HG02840 (cell line): ENCODE results near the gene HMMR.
A peak's percentile ranks its signal among the peaks of the same experiment; 100 is the strongest.

Experiments
- ATAC-seq: cut with Tn5 transposase; IDR thresholded peaks from one replicate; pipeline ENCODE4 v1.9.1; 2021; ENCODE audit warnings: mild to moderate bottlenecking, moderate library complexity, moderate number of reproducible peaks; ENCODE audit not compliant: unreplicated experiment, low FRiP score

Gene HMMR

DNA sequence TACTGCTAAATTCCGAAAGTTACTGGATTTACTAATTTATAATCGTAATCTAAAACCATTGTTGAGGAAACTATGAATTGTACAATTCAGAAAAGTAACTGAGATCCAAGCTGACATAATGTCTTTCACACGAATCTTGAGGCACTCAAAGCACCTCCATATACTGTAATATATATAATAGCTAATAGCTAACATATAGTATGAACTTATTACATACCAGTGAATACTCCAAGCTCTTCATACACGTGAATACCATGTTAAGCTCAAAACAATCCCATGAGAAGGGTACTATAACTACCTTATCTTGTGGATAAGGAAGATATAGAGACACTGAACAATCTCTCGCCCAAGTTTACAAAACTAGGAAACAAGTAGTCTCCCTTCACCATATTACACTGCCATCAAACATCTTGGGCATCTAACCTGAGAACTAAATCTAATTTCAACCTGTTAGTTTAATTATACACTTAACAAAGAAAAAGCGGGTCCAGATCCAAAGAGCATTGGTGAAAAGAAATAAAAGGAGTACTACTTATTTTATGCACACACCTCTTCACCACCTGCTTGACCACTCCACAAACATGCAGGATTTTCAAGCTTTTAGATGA, 1.6 kb upstream of the HMMR start:
- no peak for ATAC-seq

DNA sequence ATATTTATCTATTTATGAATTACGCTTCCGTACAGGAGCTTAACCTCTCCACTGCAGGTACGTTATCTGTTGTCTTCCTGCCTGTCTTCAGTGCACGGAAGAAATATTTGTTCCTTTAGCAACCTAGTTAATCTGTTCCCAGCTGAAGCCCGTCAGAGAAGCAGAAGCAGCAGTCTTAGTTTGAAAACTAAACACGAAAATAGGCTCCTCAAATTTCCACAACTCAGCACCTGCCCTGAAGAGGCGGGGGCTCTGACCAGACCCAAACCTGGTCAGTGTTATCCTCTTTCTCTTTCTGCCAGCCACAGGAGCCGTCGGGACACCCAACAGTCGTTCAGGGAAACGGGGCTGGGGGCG, 992 bp upstream of the HMMR start:
- ATAC-seq, result peak; percentile 8

DNA sequence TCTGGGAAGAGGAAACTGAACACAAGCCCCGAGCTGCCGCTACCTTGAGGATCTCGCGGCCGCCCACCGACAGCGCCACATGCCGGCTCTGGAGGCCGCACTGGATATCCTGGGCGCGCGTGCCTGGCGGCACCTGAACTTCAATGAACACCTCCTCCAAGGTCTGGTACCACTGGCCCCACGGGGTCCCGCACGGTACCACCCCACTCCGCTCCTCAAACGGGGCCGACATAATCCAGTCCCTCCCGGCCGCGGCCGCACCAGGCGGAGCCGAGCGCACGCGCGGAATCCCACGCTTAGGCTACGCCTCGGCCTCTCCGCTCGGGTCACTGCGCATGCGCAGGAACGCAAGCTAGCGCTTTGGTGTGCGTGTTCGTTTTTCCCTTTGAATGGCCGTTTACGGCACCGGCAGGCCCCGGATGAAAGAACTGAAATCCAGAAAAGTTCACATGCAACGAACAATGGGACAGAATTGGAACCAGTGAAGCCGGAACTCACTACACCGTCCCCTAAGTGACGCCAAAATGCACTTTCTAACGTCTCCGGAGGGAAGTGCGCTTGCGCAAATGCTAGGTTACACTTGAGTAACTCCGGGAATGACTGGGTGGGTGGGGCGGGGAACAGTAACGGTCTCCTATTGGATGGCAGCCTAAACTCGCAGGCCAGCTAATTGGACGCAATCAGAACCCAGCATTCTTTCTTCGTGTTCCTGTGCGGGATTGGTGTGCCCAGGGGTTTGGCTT, 442 bp upstream of the HMMR start, which contains the start of gene NUDCD2:
NUDCD2 (minus strand) TSS at position 284 of the 743 bp plus-strand sequence; CDS start at position 232, 52 bp downstream.
- ATAC-seq, result peak; percentile 75

DNA sequence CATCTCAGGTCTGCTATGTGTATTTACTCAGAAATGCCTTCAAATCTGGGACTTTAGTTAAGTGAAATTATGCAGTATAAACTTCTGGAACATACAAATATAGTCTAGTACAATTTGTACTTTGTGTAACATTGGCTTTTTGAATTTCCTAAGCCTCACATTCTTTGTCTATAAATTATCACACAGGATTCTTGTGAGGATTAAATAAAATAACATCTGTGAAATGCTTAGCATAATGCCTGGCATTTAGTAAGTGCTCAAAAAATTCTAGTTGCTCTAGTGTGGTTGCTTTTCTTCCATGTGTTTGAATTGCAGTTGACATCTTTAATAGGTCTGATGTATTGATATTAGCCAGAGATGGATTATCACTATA, 2.6 kb downstream of the HMMR start:
- no peak for ATAC-seq

DNA sequence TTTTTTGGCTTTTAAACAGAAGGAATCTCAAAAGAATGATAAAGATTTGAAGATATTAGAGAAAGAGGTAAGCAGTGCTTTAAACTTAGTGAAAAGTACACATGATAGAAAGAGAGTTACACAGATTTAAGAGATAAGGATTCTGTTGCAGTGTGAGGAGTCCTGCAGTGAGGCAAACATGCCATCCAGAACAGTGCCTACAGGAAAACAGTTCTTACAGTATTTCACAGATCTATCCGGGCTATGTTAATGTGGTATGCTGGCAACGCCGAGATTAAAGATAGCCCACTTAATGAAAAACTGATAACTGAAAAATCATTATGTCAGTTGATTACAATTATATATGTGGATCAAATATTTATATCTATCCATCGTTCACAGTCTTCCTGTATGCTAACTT, 7.2 kb downstream of the HMMR start:
- ATAC-seq, result no peak

DNA sequence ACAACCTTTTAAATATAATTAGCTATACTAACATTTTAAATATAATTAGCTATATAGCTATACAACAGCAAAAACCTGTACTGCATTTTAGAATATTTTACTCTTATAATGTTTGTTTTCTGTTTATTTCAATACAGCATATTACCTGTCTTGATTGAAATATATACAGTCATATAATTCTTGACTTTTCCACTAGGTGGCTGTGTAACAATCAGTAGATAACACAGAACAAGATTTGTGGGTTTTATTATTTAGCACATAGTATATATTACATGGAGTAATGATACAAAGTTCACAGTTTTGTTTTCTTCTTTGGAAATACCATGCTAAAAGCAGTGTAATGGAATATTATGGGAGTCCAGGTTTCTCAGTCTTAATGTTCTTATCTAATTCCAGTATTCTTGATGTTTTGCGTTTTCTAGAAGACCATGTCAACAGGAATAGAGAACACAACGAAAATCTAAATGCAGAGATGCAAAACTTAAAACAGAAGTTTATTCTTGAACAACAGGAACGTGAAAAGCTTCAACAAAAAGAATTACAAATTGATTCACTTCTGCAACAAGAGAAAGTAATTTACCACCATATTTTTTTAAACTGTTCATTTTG, 13.3 kb downstream of the HMMR start:
- ATAC-seq, result no peak

DNA sequence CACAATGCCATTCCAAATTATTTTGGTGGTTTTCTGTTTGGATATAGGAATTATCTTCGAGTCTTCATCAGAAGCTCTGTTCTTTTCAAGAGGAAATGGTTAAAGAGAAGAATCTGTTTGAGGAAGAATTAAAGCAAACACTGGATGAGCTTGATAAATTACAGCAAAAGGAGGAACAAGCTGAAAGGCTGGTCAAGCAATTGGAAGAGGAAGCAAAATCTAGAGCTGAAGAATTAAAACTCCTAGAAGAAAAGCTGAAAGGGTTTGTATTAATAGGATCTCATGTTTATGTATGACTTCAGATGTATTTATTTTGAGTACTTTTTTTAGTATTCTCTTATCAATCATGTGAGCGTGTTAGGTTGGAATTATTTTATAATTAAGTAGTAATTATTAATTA, 15.0 kb downstream of the HMMR start:
- no peak for ATAC-seq

DNA sequence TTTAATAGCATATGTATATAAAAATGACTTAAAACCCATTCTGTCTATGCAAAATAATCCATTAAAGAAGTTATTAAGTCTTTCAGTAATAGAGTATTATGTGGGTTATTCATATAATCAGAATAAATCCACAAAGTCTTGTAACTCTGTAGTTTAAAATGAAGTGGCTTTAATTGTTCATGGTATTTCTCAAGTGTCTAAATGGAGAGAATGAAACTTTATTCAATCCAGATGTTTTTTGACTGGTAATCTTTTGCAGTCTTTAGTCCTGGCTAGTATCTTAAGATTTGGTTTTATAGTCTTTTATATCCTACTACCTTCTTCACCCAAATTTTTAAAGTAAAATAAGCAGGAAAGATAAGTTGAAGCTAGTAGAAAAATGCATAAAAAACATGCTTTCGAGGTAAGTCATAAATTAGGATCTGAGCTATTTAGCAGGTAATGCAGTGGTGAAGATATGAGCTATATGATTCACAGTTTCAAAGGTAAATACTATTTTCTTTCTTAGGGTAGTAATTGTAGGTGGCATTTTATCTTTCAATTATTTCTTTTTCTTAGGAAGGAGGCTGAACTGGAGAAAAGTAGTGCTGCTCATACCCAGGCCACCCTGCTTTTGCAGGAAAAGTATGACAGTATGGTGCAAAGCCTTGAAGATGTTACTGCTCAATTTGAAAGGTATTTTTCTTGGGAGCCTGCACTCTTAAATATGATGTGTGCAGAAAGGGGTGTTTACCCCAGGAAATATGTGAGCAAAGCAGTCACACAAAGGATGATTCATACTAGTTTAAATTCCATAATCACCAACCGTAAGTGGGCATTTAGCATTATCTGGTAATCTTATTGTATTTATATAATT, 17.9 kb downstream of the HMMR start:
- no peak for ATAC-seq

DNA sequence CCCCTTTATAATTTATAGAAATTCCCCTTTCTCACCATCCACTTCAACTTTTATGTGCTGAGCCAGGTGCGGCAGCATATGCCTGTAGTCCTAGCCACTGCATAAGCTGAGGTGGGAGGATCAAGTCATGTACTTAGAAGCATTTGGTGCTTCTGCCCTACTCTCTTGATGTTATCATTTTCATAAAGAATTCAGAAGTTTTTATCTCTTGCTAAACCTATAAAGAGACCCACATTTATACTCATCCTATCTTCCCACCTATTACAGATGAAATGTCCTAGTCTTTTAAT, 18.5 kb downstream of the HMMR start:
- no peak for ATAC-seq

DNA sequence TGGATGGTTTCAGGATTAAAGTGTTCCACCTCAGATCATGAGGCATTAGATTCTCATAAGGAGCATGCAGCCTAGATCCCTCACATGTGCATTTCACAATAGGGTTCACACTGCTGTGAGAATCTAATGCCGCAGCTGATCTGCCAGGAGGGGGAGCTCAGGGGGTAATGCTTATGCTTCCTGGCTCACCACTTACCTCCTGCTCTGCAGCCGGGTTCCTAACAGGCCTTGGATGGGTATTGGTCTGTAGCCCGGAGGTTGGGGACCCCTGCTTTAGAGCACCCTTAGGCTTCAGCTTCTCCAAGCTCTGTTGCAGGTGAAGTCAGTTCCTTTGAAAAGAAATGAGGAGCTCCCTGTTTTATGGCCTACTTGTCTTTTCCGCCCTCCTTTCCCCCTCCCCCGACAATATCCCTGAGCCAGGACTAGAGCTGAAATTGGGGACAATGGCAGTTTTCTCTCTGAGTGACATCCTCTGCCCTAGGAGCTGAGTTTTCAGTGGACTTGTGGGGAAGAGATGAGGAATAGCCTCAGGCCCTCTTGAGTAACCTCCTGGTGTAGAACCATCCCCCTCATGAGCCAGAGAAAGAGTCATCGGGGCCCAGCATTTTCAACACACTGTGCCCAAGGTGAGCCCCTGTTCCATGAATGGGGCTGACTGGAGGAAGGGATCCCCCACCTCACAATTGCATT, 28.8 kb downstream of the HMMR start:
- ATAC-seq, result no peak

DNA sequence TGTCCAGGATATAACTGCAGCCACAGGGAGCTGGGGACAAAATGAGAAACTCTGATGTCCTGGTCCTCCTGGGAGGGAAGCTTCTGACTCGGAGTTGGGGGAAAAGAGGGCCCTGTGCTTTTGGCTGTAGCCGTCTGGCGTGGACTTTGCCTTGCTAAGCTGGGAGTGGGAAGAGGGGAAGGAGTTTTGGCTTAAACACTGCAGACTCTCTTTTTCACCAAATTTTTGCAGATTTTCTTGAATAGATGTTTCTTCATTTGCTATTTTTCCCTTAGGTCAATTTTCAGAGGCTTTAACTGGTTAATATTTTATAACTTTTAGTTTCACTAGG, 29.3 kb downstream of the HMMR start:
- no peak for ATAC-seq

DNA sequence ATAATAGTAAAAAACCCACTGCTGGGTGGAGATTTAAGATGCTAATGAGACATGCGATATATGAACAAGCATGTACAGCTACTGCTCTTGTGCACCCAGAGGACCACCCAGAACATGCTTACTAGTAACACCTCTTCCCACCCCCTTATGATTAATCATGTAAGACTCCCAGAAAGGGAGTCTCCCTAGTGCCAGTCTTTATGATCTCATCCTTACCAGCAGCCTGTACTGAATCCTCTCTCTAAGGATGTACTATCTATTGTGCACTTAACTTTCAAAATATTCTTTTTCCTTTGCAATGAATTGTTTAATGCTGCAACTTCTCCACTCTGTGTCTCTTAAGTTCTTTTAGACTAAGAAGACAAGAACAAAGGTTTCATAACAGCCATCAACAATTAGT, 35.9 kb downstream of the HMMR start:
- ATAC-seq, result no peak

DNA sequence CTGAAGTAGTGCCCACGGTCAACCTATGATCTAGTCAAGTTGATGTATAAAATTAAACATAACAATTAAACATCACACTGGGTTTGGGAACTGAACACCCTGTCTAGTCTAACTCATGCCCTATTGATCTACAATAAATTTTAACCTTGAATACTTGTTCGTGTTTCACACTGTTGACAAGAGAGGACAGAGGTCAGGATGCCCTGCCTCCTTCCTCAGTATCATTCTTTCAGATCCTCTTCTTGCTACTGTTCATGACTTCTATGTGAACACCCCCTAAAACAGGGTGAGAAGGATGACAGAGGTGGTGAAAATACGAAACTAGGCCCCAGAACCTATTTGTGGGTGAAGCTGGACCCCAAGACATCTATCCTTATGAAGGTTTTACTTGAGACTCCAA, 36.9 kb downstream of the HMMR start:
- no peak for ATAC-seq

DNA sequence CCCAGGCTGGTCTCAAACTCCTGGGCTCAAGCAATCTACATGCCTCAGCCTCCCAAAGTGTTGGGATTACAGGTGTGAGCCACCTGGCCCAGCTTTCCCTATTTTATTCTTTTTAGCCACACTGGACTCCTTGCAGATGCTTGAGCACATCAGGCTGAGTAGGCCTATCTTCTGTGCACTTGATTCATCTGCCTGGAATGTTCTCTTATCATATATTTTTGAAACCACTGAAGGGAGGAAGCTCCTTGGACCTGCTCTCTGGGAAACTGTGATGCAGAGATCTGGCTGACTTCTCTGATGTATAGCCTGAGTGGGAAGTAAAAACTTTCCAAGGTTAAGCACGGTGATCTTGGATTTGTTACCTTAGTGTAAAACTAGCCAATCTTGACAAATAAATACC, 38.5 kb downstream of the HMMR start:
- ATAC-seq, result no peak

DNA sequence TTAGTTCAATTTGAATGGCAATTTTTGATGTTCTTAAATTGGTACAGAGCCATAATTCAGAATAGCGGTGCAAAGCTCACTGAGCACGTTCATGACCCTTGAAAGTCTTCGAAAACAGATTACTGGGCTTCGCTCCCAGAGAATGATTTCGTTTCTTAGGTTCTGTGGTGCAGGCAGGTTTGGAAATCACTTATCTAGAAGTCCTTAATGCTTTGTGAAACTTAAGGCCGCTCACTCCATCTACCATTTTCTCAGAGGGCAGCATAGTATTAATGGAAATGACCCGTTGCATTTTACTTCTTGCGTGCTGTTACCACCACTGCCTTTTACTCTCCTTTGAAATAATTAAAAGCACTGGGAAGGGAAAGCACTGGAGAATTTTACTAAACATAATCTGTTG, 42.1 kb downstream of the HMMR start:
- no peak for ATAC-seq

DNA sequence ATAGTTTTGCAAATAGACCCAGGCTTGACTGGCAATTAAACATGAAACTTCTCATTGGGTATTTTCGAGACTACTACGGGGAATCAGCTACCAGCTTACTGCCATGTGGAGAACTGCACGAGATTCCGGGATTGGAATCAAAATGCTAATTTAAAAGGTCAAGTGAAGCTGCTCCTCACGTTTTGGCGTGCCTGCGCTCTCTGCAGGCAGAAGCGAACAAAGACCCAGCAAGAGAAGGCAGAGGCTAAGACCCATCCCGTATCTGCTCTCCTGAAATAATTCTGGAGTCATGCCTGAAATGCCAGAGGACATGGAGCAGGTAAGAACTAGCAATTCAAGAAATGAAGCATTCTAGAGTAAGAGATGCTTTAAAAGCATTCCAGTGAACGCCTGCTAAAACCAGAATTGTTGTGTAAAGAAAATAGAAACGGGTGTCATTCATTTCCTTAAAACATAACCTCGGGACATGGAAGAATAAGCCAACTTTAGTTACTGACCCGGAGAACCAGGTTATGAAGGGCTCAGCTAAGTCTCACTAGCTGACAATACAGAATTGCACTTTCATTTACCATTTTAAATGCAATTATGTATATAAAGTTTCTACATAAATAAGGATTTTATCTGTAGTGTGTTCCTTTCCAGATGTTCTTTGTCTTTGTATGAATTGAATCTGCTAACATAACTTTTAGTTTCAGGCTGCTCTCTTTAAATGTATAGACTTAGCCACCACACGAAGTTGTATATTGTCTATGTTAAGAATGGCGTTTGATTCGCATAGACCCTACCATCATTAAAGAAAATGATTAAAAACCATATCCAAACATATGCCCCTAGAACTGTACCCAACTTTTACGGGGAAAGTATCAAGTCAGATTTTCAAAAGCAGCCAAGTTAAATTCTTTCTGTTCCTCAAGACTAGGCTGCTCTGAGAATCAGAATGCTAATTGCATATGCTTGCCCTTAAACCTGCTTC, 43.0 kb downstream of the HMMR start:
- ATAC-seq, result no peak

DNA sequence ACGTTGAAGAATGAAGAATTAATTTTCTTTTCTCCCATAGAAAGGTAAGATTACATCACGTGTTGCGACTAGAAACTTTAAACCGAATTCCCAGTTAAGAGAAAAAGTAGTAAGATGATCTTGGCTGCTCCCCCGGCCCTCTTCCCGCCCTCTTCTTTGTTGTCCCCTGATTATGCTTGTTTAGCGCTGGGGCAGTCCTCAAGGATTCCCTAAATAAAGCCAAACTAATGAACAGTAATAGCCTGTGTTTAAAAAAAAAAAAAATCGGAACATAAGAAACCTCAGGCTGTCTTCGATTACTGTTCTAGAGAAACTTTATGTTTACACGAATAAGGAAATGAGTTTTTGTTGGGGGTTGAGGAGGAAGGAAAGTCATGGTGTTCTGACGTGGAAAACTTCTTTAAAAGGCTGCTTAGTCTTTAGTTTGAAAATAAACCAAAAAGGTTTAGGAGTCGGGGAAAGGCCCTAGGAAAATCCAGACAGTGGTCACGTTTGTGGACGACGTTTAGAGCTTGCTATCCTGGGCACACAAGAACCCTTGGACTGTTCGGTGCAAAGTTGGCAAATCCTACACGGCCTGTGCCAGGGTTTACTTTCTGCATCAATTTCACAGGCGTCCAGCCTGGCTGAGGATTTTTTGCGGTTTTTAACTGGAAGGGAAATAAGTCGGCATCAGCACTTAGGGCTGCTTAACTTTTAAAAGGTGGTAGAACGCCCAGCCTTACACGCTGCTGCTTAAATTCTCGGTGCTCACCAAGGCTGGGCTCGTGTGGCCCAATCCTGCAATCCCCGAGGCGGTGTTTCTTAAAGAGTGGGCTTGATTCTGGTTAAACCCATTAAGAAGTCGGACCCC, 43.9 kb downstream of the HMMR start:
- no peak for ATAC-seq

DNA sequence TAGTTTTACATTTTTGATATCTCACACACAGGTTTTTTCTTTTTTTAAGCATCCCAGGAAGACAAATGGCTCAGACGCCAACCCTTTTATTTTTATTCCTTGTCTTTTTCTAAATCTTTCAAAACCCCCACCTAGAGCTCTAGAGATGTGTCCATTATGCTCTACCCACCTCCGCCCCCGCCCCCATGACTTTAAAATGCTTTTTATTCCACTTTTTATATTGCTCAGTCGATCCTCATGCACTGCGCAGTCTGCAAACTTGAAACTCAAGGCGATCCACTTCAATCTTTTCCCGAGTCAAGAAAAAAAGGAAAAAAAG, 44.6 kb downstream of the HMMR start:
- no peak for ATAC-seq
